ENCODE results near the gene R3HDM1. TPM values are rescaled to one million over a fixed set of nuclear protein-coding genes. Genes with fewer than 3 reads are reported as not detected.

Gene R3HDM1
- total and polyA plus RNA-seq, 2 experiments from 2014 or later, result 24.8 to 32.7 TPM

- H3K9me3 ChIP-seq (ENCODE audit: low read depth), result no peaks in the 10 kb centered on the region
- H3K36me3 ChIP-seq, result peaks cover 3% of the 10 kb centered on the region
- H3K4me3 ChIP-seq, result no peak overlapping the region
- no peaks in the 10 kb centered on the region for H3K4me1 ChIP-seq (ENCODE audit: low read depth)
- no peaks in the 10 kb centered on the region for H3K27me3 ChIP-seq
- no peak for DNase-seq (ENCODE audit: low read depth in 1 of 2, low spot score in 1 of 2)
- no peak overlapping the region for H3K27ac ChIP-seq
- no peak for TF ChIP-seq CTCF (IDR thresholded peaks at IDR 0.05; ENCODE audit: low read depth, low read length)
Observed at GRCh38 chr2:135674453-135674852, 143.2 kb downstream of the R3HDM1 start.

- H3K4me1 ChIP-seq (ENCODE audit: low read depth), result no peaks in the 10 kb centered on the region
- no peak for TF ChIP-seq CTCF (IDR thresholded peaks at IDR 0.05; ENCODE audit: low read depth, low read length)
- H3K9me3 ChIP-seq (ENCODE audit: low read depth), result no peaks in the 10 kb centered on the region
- no peaks in the 10 kb centered on the region for H3K27me3 ChIP-seq
- H3K36me3 ChIP-seq, result peaks cover 13% of the 10 kb centered on the region
- H3K27ac ChIP-seq, result no peak overlapping the region
- DNase-seq (ENCODE audit: low read depth in 1 of 2, low spot score in 1 of 2), result peak in 1 of 2 donors; percentile 9
- H3K4me3 ChIP-seq, result no peak overlapping the region
Observed at GRCh38 chr2:135676031-135676430, 144.7 kb downstream of the R3HDM1 start.

GRCh38 chr2:135679125-135679524, 147.8 kb downstream of the R3HDM1 start:
- DNase-seq (ENCODE audit: low read depth in 1 of 2, low spot score in 1 of 2), result no peak
- H3K27ac ChIP-seq, result no peak overlapping the region

GRCh38 chr2:135685361-135685760, 154.1 kb downstream of the R3HDM1 start:
- DNase-seq (ENCODE audit: low read depth in 1 of 2, low spot score in 1 of 2), result peak in 1 of 2 donors; percentile 34
- Histone ChIP-seq H3K36me3 (peaks cover 10% of the 10 kb centered on the region), H3K27me3 (no peaks in the 10 kb centered on the region), H3K4me3 (no peak overlapping the region), H3K27ac (no peak overlapping the region), H3K4me1 (ENCODE audit: low read depth) (no peaks in the 10 kb centered on the region), H3K9me3 (ENCODE audit: low read depth) (no peaks in the 10 kb centered on the region)
- no peak for TF ChIP-seq CTCF (IDR thresholded peaks at IDR 0.05; ENCODE audit: low read depth, low read length)

More at GRCh38 chr2:135679125-135679524, 147.8 kb downstream of the R3HDM1 start:
- Histone ChIP-seq H3K36me3 (peaks cover 13% of the 10 kb centered on the region), H3K4me1 (ENCODE audit: low read depth) (no peaks in the 10 kb centered on the region), H3K9me3 (ENCODE audit: low read depth) (no peaks in the 10 kb centered on the region), H3K27me3 (no peaks in the 10 kb centered on the region), H3K4me3 (no peak overlapping the region)
- TF ChIP-seq CTCF (IDR thresholded peaks at IDR 0.05; ENCODE audit: low read depth, low read length), result no peak

GRCh38 chr2:135688978-135689377, 157.7 kb downstream of the R3HDM1 start:
- TF ChIP-seq CTCF (IDR thresholded peaks at IDR 0.05; ENCODE audit: low read depth, low read length), result no peak
- Histone ChIP-seq H3K27me3 (no peaks in the 10 kb centered on the region), H3K4me1 (ENCODE audit: low read depth) (no peaks in the 10 kb centered on the region), H3K9me3 (ENCODE audit: low read depth) (no peaks in the 10 kb centered on the region), H3K4me3 (no peak overlapping the region), H3K36me3 (peaks cover 8% of the 10 kb centered on the region), H3K27ac (no peak overlapping the region)
- no peak for DNase-seq (ENCODE audit: low read depth in 1 of 2, low spot score in 1 of 2)

GRCh38 chr2:135689679-135690078, 158.4 kb downstream of the R3HDM1 start:
- H3K27ac ChIP-seq, result no peak overlapping the region
- no peaks in the 10 kb centered on the region for H3K9me3 ChIP-seq (ENCODE audit: low read depth)
- no peak for DNase-seq (ENCODE audit: low read depth in 1 of 2, low spot score in 1 of 2)
- no peak for TF ChIP-seq CTCF (IDR thresholded peaks at IDR 0.05; ENCODE audit: low read depth, low read length)
- H3K4me3 ChIP-seq, result no peak overlapping the region
- no peaks in the 10 kb centered on the region for H3K4me1 ChIP-seq (ENCODE audit: low read depth)
- peaks cover 8% of the 10 kb centered on the region for H3K36me3 ChIP-seq
- no peaks in the 10 kb centered on the region for H3K27me3 ChIP-seq

All from cardiac muscle cell (in vitro differentiated cells and primary cell).